Endothelial cell of umbilical vein (primary cell): ENCODE results near the gene SPACA7.

Experiments used
- EZH2 ChIP-seq: IDR thresholded peaks from 2 replicates; pipeline ENCODE4 v1.6.1; 2012; ENCODE audit warnings: borderline replicate concordance, low read depth, mild to moderate bottlenecking, moderate library complexity, low read length, inconsistent platforms; ENCODE audit not compliant: severe bottlenecking
- FOS ChIP-seq: IDR thresholded peaks from 2 replicates; pipeline ENCODE4 v1.6.1; 2011; ENCODE audit warnings: mild to moderate bottlenecking, low read length, moderate library complexity, borderline replicate concordance; ENCODE audit not compliant: insufficient read depth
- GATA2 ChIP-seq: IDR thresholded peaks from 2 replicates; pipeline ENCODE4 v1.7.0; 2011; ENCODE audit warnings: low read depth, mild to moderate bottlenecking, moderate library complexity, mixed read lengths, low read length; ENCODE audit not compliant: insufficient read length, insufficient read depth
- POLR2A ChIP-seq: IDR thresholded peaks from 2 replicates; pipeline ENCODE4 v1.6.1; 2012; ENCODE audit warnings: low read depth, mild to moderate bottlenecking, control low read depth, low read length
- POLR2AphosphoS5 ChIP-seq: IDR thresholded peaks from 2 replicates; pipeline ENCODE4 v1.6.1; 2012; ENCODE audit warnings: low read depth, mild to moderate bottlenecking, control low read depth, low read length, moderate library complexity; ENCODE audit not compliant: insufficient read depth
- TF ChIP-seq, protein P1 (sequence below), 2 donors: IDR thresholded peaks; 1 replicate in 1 of 2; 2 replicates in 1 of 2; pipeline ENCODE4 v1.5.1; 2011; ENCODE audit warnings: low read length in 2 of 2, mild to moderate bottlenecking in 2 of 2, moderate library complexity in 2 of 2, control low read depth in 1 of 2, inconsistent platforms in 1 of 2, low read depth in 1 of 2; ENCODE audit not compliant: insufficient read depth in 1 of 2; ENCODE audit errors: extremely low read depth in 1 of 2
- TF ChIP-seq, protein P2 (sequence below): IDR thresholded peaks from 2 replicates; pipeline ENCODE4 v1.6.1; 2011; ENCODE audit not compliant: insufficient read depth, insufficient read length

DNA sequence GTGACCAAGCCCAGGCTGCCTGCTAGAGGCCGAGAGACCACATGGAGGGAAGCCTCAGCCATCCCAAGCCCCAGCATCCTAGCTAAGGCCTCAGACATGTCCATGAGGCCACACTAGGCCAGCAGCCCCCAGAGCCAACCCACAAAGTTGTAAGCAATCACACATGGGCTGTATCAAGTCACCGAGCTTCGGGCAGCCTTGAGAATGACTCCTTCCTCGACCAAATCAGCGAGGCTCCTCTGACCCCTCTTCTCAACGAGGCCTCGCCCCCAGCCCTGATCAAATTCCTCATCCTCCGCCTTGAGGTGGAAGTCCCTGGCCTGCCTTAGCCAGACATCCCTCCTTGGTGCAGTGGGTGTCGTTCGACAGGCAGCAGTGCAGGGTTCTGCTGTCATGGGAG, 1.9 kb upstream of the SPACA7 start:
- TF ChIP-seq, protein P1, sequence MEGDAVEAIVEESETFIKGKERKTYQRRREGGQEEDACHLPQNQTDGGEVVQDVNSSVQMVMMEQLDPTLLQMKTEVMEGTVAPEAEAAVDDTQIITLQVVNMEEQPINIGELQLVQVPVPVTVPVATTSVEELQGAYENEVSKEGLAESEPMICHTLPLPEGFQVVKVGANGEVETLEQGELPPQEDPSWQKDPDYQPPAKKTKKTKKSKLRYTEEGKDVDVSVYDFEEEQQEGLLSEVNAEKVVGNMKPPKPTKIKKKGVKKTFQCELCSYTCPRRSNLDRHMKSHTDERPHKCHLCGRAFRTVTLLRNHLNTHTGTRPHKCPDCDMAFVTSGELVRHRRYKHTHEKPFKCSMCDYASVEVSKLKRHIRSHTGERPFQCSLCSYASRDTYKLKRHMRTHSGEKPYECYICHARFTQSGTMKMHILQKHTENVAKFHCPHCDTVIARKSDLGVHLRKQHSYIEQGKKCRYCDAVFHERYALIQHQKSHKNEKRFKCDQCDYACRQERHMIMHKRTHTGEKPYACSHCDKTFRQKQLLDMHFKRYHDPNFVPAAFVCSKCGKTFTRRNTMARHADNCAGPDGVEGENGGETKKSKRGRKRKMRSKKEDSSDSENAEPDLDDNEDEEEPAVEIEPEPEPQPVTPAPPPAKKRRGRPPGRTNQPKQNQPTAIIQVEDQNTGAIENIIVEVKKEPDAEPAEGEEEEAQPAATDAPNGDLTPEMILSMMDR (IDR thresholded peaks at IDR 0.05; ENCODE audit: extremely low read depth in 1 of 2, insufficient read depth in 1 of 2, low read depth in 1 of 2, low read length in 2 of 2), result no peak
- TF ChIP-seq POLR2A, result no peak
- no peak for TF ChIP-seq FOS
- no peak for TF ChIP-seq EZH2
- no peak for TF ChIP-seq POLR2AphosphoS5
- TF ChIP-seq, protein P2, sequence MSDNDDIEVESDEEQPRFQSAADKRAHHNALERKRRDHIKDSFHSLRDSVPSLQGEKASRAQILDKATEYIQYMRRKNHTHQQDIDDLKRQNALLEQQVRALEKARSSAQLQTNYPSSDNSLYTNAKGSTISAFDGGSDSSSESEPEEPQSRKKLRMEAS, result no peak
- no peak for TF ChIP-seq GATA2
